Mammary epithelial cell (primary cell): ENCODE measurements around the gene STARD5.

Experiments
- EZH2 ChIP-seq: IDR thresholded peaks from 2 replicates; pipeline ENCODE4 v1.6.1; 2012; ENCODE audit warnings: low read length, inconsistent platforms, borderline replicate concordance
- TF ChIP-seq, protein P1 (sequence below), 2 donors: IDR thresholded peaks in 1 of 2; conservative IDR thresholded peaks in 1 of 2; 2 replicates each; pipeline ENCODE4 v1.5.1; 2011 to 2012; ENCODE audit warnings: inconsistent platforms in 2 of 2, low read length in 2 of 2, mild to moderate bottlenecking in 2 of 2, control low read depth in 1 of 2, low read depth in 1 of 2; ENCODE audit not compliant: insufficient read depth in 1 of 2; ENCODE audit errors: extremely low read depth in 1 of 2

DNA sequence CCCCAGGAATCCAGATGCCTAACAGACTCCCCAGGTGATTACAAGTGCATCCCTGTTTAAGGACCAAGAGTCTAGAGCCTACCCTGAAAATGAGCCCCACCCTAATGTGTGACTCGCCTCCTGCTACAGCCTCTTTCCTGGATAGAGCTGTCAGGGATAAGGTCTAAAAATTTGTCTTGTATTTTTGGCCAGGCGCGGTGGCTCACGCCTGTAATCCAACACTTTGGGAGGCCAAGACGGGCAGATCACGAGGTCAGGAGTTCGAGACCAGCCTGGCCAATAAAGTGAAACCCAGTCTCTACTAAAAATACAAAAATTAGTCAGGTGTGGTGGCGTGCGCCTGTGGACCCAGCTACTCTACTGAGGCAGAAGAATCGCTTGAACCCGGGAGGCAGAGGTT lies 38.8 kb upstream of the STARD5 start:
- TF ChIP-seq, protein P1, sequence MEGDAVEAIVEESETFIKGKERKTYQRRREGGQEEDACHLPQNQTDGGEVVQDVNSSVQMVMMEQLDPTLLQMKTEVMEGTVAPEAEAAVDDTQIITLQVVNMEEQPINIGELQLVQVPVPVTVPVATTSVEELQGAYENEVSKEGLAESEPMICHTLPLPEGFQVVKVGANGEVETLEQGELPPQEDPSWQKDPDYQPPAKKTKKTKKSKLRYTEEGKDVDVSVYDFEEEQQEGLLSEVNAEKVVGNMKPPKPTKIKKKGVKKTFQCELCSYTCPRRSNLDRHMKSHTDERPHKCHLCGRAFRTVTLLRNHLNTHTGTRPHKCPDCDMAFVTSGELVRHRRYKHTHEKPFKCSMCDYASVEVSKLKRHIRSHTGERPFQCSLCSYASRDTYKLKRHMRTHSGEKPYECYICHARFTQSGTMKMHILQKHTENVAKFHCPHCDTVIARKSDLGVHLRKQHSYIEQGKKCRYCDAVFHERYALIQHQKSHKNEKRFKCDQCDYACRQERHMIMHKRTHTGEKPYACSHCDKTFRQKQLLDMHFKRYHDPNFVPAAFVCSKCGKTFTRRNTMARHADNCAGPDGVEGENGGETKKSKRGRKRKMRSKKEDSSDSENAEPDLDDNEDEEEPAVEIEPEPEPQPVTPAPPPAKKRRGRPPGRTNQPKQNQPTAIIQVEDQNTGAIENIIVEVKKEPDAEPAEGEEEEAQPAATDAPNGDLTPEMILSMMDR (conservative IDR thresholded peaks at IDR 0.05 in 1 of 2, IDR thresholded peaks at IDR 0.05 in 1 of 2; ENCODE audit: extremely low read depth in 1 of 2, insufficient read depth in 1 of 2, low read depth in 1 of 2, low read length in 2 of 2), result no peak
- TF ChIP-seq EZH2, result no peak
